ENCODE measurements around the gene PLCB1. TPM values are rescaled to one million over a fixed set of nuclear protein-coding genes. Genes with fewer than 3 reads are reported as not detected.
"Not testable (repeated sequence)": the region's sequence is repeated elsewhere in the genome, so short reads cannot be mapped to it uniquely, and the experiment has no call there.

The PLCB1 gene
- total and polyA plus RNA-seq, 5 experiments from 2014 or later: 1.4 to 3.8 (median 2.8) TPM

DNA sequence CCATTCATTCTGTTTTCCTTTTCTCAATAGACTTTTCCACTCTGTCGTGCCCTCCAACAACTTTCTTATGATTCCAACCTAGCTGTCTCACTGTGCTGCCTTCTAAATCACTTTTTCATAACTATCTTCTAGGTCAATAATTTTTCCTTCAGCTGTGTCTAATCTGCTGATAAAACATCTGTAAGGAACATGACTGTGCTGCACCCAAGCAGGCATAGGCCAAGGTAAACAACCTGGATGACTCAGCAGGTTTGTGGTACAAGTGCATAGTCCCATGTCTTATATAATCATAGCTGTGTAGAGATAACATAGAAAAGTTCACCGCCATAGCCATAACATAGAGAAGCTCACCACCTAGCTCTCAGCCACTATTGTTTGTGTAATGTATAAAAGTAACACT is 332.3 kb downstream of the PLCB1 start:
- peaks cover 0 to 12% (median 9%) of the 10 kb centered on the region in 3 donors for H3K36me3 Mint-ChIP-seq
- H3K27me3 Mint-ChIP-seq: no peaks in the 10 kb centered on the region
- peaks cover 0 to 27% (median 11%) of the 10 kb centered on the region in 9 donors for H3K9me3 Mint-ChIP-seq
- no peak overlapping the region for H3K4me3 Mint-ChIP-seq
- DNase-seq (no peak), ATAC-seq (no peak)
- no peak overlapping the region for H3K27ac Mint-ChIP-seq
- H3K4me1 Mint-ChIP-seq: no peaks in the 10 kb centered on the region
- POLR2A ChIA-PET: no interaction called here

DNA sequence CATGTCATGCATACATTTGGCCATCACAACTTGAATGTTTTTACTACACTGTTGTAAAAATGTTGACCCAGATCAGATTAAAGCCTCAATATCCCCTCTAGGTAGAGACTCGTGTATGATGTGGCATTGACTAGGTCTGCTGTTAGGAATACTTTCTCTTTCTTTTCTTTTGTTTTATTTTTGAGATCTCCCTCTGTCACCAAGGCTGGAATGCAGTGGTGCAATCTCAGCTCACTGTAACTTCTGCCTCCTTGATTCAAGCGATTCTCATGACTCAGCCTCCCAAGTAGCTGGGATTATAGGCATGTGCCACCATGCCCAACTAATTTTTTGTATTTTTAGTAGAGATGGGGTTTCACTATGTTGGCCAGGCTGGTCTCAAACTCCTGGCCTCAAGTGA is 334.7 kb downstream of the PLCB1 start:
- H3K27me3 Mint-ChIP-seq, H3K4me1 Mint-ChIP-seq, H3K4me3 Mint-ChIP-seq, H3K27ac Mint-ChIP-seq, POLR2A ChIA-PET, ATAC-seq, DNase-seq: not testable (repeated sequence)
- H3K9me3 Mint-ChIP-seq: peaks cover 0 to 27% (median 11%) of the 10 kb centered on the region in 9 donors
- H3K36me3 Mint-ChIP-seq: peaks cover 0 to 12% (median 9%) of the 10 kb centered on the region in 3 donors

DNA sequence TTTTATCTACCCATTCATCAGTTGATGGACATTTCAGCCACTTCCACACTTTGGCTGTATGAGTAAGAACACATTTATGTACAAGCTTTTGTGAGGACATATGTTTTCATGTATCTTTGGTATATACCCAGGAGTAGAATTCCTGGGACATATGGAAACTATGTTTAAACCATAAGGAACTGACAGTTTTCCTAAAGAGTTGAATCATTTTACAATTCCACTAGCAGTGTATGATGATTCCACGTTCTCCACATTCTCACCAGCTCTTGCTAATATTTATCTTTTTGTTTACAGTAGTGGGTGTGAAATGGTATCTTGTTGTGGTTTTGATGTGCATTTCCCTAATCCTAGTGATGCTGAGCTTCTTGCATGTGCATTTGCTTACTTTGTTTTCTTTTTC is 338.1 kb downstream of the PLCB1 start:
- H3K4me1 Mint-ChIP-seq: no peaks in the 10 kb centered on the region
- H3K27me3 Mint-ChIP-seq: peaks cover 0 to 5% (median 0%) of the 10 kb centered on the region in 5 donors
- DNase-seq: no peak
- POLR2A ChIA-PET: no interaction called here
- no peak overlapping the region for H3K27ac Mint-ChIP-seq
- peaks cover 0 to 11% (median 3%) of the 10 kb centered on the region in 9 donors for H3K9me3 Mint-ChIP-seq
- H3K4me3 Mint-ChIP-seq: no peak overlapping the region
- H3K36me3 Mint-ChIP-seq: peaks cover 0 to 4% (median 0%) of the 10 kb centered on the region in 3 donors
- no peak for ATAC-seq

DNA sequence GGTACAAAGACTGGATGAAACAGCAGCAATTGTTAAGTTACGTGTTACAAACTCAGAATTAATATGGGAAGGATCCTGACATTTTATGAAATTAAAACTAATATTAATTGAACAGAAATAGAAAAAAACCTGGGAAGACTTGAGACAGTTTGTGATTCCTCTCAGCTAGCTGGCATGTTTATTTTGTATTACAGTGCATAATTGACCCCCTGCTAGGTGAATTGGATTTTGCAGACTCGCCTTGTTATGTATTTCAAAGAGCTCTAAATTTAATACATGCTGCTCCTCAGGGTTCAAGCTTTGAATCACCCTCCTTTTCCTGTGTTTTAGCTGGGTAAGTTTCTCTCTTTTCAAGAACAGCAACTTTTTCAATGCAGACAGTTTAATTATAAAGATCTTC is 339.4 kb downstream of the PLCB1 start:
- POLR2A ChIA-PET: no interaction called here
- Mint-ChIP-seq H3K4me3 (no peak overlapping the region), H3K4me1 (peaks cover 0 to 4% (median 0%) of the 10 kb centered on the region in 4 donors), H3K9me3 (peaks cover 0 to 6% (median 0%) of the 10 kb centered on the region in 9 donors), H3K36me3 (no peaks in the 10 kb centered on the region), H3K27ac (no peak overlapping the region), H3K27me3 (peaks cover 0 to 5% (median 0%) of the 10 kb centered on the region in 5 donors)
- ATAC-seq (no peak), DNase-seq (no peak)

DNA sequence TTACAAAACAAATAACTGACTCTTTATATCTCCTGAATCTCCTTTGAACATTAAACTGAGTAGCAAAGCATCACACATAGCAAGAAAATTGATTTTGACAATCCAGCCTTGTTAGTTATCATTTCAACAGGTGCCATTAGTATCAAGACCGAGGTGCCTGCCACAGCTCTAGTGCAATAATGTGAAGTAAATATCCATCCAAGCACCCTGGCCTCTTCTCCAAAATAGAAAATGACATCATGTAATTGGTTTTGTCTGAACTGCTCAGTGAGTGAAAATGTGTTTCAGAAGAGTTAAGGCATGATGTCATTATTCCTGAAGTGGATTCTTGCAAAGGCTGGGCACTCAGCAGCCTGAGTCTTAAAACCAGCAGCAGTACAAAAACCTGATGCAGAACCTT is 341.4 kb downstream of the PLCB1 start:
- H3K27me3 Mint-ChIP-seq: peaks cover 0 to 5% (median 0%) of the 10 kb centered on the region in 5 donors
- H3K4me3 Mint-ChIP-seq: no peak overlapping the region
- DNase-seq: no peak
- peaks cover 0 to 4% (median 0%) of the 10 kb centered on the region in 4 donors for H3K4me1 Mint-ChIP-seq
- no peak for ATAC-seq
- H3K9me3 Mint-ChIP-seq: no peaks in the 10 kb centered on the region
- no peak overlapping the region for H3K27ac Mint-ChIP-seq
- no peaks in the 10 kb centered on the region for H3K36me3 Mint-ChIP-seq
- POLR2A ChIA-PET: no interaction called here

DNA sequence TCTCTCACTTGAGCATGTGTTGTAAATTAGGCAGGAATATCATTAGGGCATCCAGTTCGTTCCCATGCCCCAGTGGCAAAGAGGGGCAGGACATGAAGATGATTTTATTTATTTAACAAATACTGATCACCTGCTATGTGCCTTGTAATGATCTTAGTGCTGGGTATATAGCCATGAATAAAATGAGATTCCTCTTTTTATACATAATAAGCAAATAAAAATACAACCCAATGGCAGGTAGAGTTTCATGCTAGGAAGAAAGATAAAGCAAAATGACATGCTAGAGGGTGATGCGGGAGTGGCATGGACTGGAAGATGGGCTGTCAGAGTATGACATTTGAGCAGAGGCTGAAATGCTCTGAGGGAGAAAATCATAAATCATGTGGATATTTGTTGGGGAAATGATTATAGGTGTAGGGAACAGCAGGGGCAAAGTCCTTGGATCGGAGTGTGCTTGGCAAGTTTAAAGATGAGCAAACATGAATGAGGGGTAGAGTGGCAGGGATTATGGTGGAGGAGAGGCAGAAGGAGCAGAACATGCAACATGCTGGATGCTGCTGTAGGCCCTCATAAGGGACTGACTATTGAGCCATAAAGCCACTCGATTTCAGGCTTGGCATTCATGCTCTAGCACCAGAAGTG is 342.1 kb downstream of the PLCB1 start:
- Mint-ChIP-seq H3K4me1 (peaks cover 0 to 4% (median 0%) of the 10 kb centered on the region in 4 donors), H3K27ac (no peak overlapping the region), H3K36me3 (no peaks in the 10 kb centered on the region), H3K27me3 (peaks cover 0 to 5% (median 0%) of the 10 kb centered on the region in 5 donors), H3K4me3 (no peak overlapping the region), H3K9me3 (no peaks in the 10 kb centered on the region)
- ATAC-seq: no peak
- POLR2A ChIA-PET: no interaction called here
- DNase-seq: no peak

DNA sequence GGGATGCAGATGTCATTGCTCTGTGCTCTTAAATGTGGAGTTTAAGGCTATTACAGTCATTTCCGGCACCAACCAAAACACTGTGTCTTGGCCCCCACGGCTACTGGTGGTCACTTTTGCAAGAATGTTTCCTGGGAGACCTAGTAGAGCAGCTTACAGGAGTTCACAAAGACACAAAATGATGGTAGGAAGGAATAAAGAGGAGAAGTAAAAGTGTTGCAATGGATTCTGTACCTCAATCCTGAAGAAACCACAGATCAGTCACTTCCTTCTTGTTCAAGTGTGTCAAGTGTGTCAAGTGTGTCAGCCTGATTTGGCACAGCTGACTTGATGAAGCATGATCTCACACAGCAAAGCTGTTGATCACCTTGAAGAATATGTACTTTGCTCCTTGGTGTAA is 344.0 kb downstream of the PLCB1 start:
- no peak for ATAC-seq
- no peak for DNase-seq
- POLR2A ChIA-PET: no interaction called here
- no peak overlapping the region for H3K4me3 Mint-ChIP-seq
- no peak overlapping the region for H3K27ac Mint-ChIP-seq
- H3K9me3 Mint-ChIP-seq: no peaks in the 10 kb centered on the region
- peaks cover 0 to 5% (median 0%) of the 10 kb centered on the region in 5 donors for H3K27me3 Mint-ChIP-seq
- peaks cover 0 to 4% (median 0%) of the 10 kb centered on the region in 4 donors for H3K4me1 Mint-ChIP-seq
- no peaks in the 10 kb centered on the region for H3K36me3 Mint-ChIP-seq

DNA sequence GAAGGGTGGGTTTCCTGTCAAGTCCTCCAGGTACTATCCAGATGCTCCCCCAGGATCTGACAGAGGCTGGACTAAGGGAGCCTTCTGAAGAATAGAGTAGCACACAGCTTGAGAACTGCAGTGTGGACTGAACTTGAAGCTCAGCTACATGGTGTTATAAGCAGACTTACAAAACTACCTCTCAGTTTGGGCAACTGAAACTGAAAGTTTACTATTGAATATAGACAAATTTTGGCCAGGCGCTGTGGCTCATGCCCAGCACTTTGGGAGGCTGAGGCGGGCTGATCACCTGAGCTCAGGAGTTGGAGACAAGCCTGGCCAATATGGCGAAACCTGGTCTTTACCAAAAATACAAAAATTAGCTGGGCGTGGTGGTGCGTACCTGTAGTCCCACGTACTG is 348.5 kb downstream of the PLCB1 start:
- H3K27ac Mint-ChIP-seq: no peak overlapping the region
- H3K9me3 Mint-ChIP-seq: peaks cover 0 to 3% (median 0%) of the 10 kb centered on the region in 9 donors
- H3K4me1 Mint-ChIP-seq: peaks cover 0 to 4% (median 0%) of the 10 kb centered on the region in 4 donors
- H3K27me3 Mint-ChIP-seq: no peaks in the 10 kb centered on the region
- H3K36me3 Mint-ChIP-seq: no peaks in the 10 kb centered on the region
- ATAC-seq: no peak
- POLR2A ChIA-PET: no interaction called here
- no peak overlapping the region for H3K4me3 Mint-ChIP-seq
- DNase-seq: no peak

DNA sequence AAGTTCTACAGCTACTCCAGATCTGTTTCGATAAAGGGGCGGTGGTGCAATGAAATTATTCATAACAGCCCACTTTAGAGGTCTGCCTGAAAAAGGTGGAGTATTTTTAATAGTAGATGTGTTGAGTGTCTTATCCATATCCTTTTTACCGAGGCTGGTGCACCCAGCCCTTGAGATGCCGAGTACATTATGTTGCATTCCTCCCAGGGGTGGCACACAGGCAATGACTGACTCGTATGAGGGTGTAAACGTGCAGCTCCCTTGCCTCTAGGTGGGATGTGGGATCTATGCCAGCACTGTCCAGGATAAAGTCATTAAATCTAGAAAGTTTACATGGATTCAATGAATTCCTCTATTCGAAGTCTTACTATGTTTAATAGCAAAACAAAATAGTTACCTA is 355.6 kb downstream of the PLCB1 start:
- H3K9me3 Mint-ChIP-seq: peaks cover 0 to 3% (median 0%) of the 10 kb centered on the region in 9 donors

DNA sequence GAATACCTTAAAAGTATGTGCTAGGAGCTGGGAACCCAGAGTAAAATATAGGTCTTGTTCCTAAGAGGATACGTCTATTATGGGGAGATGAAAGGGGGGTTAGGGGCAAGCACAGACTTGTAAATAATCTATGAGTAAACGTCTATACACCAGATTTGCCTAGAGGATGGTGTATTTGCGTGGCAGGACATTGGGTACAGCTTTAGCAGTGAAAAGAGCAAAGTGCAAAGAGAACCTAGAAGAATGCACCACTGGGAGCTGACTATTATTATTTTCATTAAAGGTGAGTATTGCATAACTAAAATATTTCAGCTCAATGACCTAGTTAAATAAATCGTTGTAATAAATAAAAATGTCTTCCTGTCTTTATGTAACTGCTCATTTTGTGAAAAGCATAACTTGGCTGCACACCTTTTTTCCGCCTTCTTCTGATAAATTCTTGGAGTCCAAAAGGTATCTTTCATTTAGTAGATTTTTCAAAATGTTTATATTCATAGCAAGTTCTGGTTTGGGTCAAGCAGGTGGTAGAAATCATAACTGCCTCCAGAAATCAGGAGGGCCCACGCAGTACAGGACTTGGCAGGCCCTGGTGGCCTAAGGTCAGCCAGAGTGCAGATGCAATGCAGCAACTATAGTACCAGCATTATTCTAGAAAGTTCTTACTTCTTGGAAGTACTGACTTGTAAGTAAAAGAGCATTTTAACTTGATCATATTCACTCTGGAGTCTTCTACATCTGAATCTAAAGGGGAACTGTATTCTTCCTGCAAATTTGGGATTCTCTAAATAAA is 357.2 kb downstream of the PLCB1 start:
- POLR2A ChIA-PET: no interaction called here
- peaks cover 0 to 3% (median 0%) of the 10 kb centered on the region in 9 donors for H3K9me3 Mint-ChIP-seq
- no peak for DNase-seq
- ATAC-seq: no peak
- H3K27ac Mint-ChIP-seq: no peak overlapping the region
- no peaks in the 10 kb centered on the region for H3K27me3 Mint-ChIP-seq
- no peaks in the 10 kb centered on the region for H3K4me1 Mint-ChIP-seq
- H3K36me3 Mint-ChIP-seq: no peaks in the 10 kb centered on the region
- no peak overlapping the region for H3K4me3 Mint-ChIP-seq

More for the DNA sequence above, 355.6 kb downstream of the PLCB1 start:
- Mint-ChIP-seq H3K4me1 (no peaks in the 10 kb centered on the region), H3K27ac (no peak overlapping the region), H3K36me3 (no peaks in the 10 kb centered on the region), H3K27me3 (no peaks in the 10 kb centered on the region), H3K4me3 (no peak overlapping the region)
- DNase-seq (no peak), ATAC-seq (no peak)
- POLR2A ChIA-PET: no interaction called here

DNA sequence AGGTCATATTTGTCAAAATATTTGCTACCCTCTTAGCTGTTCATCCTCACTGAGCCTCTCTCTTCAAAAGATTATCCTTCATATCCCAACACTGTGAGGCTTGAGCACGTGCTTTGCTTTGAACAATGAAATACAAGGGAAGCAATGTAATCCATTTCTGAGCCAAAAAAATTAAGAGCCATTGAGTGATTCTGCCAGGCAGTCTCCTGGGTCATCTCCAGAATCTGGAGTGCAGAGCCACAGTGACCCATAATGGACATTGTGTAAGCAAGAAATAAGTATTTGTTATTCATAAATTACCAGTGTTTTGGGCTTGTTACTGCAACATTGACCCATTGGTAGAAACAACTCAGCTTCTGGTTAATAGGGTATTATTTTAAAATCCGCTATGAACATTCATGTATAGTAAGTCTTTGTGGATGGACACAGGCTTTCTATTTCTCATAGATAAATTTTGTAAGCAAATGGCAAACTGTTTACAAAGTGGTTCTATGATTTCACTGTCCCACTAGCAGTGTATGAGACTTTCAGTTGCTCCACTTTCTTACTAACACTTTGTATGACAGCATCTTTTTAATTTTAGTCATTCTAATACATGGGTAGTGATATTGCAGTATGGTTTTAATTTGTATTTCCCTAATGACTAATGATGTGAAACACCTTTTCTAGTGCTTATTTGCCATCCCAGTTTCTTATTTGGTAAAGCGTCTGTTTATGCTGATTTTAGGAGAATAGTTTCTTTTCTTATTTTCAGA is 358.2 kb downstream of the PLCB1 start:
- DNase-seq (no peak), ATAC-seq (no peak)
- Mint-ChIP-seq H3K27ac (no peak overlapping the region), H3K27me3 (no peaks in the 10 kb centered on the region), H3K4me3 (no peak overlapping the region), H3K36me3 (no peaks in the 10 kb centered on the region), H3K4me1 (peaks cover 0 to 4% (median 0%) of the 10 kb centered on the region in 4 donors), H3K9me3 (no peaks in the 10 kb centered on the region)
- POLR2A ChIA-PET: no interaction called here

DNA sequence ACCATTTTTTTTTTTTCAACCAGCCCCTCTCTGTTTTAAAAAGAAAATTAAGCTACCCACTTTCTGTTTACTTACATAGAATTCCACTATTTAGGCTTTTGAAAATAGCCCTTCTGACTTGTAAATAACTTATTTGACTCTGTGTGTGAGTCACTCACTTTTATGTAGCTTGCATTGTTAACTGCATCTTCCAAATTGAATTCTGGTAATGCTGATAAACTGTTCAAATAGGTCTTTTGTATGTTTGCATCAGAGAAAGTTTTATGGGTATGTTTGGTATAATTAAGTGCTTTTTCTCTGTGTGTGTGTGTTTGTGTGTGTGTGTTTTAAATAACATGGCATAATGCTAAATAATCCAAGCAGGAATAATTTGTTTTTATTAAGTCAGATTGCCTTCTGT is 360.1 kb downstream of the PLCB1 start:
- Mint-ChIP-seq H3K4me1 (peaks cover 0 to 4% (median 0%) of the 10 kb centered on the region in 4 donors), H3K9me3 (no peaks in the 10 kb centered on the region), H3K36me3 (no peaks in the 10 kb centered on the region), H3K27ac (no peak overlapping the region), H3K27me3 (peaks cover 0 to 2% (median 0%) of the 10 kb centered on the region in 5 donors), H3K4me3 (no peak overlapping the region)
- ATAC-seq (no peak), DNase-seq (no peak)
- POLR2A ChIA-PET: no interaction called here

DNA sequence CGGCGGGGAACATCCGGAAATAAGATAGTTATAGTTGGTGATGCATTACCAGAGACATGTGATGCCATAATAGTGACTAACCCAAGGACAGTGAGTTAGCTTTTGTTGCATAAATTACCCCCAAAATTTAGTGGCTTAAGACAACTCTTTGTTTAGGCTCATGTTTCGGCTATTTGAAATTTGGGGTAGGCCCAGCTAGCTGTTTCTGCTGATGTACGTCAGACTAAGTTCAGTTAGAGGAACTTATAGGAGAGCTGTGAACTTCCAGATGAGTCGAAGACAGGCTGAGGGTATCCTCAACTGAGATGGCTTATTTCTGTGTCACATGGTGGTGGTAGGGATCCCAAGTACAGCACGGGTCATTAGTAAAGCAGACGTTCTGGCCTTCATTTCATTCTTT is 366.5 kb downstream of the PLCB1 start:
- Mint-ChIP-seq H3K36me3 (no peaks in the 10 kb centered on the region), H3K9me3 (no peaks in the 10 kb centered on the region), H3K4me1 (peaks cover 0 to 4% (median 0%) of the 10 kb centered on the region in 4 donors), H3K27ac (no peak overlapping the region), H3K27me3 (peaks cover 0 to 2% (median 0%) of the 10 kb centered on the region in 5 donors), H3K4me3 (no peak overlapping the region)
- POLR2A ChIA-PET: no interaction called here
- DNase-seq (no peak), ATAC-seq (no peak)

Measured in naive thymus-derived CD8-positive, alpha-beta T cell (primary cell).